Effector CD8-positive, alpha-beta T cell (primary cell): ENCODE measurements around the gene FARP1.

Experiments used
- DNase-seq: peaks from one replicate; lab custom pipeline; 2025; lab: John Stamatoyannopoulos, UW
- total RNA-seq, 4 experiments: gene quantifications; one replicate each; lab custom pipeline; 2026; lab: John Stamatoyannopoulos, UW

The FARP1 gene, protein sequence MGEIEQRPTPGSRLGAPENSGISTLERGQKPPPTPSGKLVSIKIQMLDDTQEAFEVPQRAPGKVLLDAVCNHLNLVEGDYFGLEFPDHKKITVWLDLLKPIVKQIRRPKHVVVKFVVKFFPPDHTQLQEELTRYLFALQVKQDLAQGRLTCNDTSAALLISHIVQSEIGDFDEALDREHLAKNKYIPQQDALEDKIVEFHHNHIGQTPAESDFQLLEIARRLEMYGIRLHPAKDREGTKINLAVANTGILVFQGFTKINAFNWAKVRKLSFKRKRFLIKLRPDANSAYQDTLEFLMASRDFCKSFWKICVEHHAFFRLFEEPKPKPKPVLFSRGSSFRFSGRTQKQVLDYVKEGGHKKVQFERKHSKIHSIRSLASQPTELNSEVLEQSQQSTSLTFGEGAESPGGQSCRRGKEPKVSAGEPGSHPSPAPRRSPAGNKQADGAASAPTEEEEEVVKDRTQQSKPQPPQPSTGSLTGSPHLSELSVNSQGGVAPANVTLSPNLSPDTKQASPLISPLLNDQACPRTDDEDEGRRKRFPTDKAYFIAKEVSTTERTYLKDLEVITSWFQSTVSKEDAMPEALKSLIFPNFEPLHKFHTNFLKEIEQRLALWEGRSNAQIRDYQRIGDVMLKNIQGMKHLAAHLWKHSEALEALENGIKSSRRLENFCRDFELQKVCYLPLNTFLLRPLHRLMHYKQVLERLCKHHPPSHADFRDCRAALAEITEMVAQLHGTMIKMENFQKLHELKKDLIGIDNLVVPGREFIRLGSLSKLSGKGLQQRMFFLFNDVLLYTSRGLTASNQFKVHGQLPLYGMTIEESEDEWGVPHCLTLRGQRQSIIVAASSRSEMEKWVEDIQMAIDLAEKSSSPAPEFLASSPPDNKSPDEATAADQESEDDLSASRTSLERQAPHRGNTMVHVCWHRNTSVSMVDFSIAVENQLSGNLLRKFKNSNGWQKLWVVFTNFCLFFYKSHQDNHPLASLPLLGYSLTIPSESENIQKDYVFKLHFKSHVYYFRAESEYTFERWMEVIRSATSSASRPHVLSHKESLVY
- 0 to 1.6 (median 0.93) reads per million in 4 experiments for total RNA-seq

DNA sequence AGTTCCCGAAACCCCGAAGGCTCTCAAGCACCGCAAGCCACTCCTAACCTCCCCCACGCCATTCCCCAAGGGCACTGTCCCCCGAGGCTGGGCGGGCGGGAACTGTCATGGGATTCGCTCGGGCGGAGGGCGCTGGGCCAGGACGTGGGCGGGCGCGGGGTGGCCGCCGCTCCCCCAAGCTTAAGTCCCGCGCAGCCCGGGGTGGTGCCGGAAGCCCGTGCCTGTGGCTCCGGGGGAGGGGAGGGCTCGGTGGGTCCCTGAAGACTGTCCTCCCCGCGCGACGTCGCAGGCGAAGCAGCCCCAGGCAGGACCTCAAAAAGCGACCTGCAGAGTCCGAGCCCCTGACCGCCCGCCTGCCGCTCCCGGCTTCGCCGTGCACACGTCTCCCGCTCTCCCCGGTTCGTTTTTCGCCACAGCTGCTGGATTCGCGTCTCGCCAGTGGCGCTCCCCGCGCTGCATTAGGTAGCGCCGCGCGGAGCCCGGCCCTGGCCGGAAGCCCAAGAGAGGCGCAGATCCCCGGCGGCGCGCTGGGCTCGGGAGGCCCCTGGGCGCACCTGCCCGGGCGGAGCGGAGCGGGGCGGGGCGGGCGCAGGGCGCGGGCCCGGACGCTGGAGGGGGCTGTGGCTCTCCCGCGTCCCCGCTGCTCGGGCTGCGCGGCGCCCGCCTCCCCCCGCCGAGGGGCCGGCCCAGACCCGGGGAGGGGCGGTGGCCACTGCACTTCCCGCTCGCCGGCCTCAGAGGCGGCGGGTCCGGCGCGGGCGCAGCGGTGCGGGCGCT is at the start of gene FARP1:
Gene FARP1 (plus strand): TSS at position 715 of the 777 bp plus-strand sequence. CDS start 70,149 bp downstream, outside the sequence.
- DNase-seq = no peak

DNA sequence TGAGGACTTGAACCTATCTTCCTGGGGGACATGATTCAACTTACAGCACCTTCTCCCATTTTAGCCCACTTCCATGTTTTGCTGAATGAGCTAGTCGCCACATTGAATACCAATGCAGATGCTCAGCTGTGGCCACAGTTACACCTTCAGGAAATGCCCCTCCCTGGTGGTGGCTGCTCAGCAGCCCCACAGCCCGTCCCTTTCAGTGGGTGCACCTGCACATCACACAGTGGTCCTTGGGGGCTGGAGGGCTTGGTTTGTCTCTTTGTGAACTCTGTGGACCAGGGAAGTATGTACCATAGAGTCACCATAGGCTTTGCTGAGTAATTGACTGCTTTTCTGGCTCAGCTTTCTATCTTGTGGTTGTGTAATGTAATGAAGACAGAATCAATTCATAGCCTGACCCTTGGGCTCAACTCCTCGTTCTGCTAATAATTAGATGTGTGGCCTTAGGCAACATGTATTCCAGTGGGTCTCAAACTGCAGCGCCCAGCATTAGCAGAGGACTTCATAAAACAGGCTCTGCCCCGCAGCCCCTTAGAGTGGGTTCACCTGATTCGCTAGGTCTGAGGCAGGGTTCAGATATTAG is 48.1 kb upstream of the FARP1 start:
- DNase-seq = no peak

DNA sequence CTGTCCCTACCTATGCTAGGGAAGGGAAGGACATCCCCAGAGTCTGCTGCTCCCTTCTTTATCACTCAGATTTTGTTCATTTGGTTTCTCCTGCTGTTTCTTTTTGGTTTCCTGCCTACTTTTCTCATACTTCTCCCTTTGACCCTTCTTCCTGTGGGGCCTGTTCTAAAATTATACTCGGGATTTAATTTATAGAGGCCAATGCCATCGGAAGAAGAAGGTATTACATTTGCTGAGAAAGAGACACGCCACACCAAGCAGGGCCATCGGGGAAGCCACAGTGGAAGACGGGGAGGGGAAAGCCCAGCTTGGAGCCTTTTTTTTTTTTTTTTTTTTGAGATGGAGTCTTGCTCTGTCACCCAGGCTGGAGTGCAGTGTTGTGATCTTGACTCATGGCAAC is 46.8 kb upstream of the FARP1 start:
- no peak for DNase-seq

DNA sequence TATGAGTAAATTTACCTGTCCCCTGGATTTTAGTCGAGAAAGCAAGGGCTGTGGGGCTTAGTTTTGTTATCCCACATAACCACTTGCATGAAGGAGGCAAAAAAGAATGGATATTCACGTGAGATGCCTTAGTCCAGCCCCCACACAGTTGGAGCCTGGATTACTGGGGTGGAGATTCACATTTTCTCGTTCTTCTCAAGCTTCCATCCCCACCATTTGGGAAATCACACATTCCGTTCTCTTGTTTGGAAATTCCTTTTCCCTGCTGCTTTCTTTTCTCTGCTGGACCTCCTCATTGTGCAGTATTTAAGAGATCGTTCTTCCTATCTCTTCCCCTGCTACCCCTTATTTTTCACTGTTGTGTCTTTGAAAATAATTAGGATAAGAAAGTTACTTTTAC is 45.1 kb upstream of the FARP1 start:
- DNase-seq = no peak

DNA sequence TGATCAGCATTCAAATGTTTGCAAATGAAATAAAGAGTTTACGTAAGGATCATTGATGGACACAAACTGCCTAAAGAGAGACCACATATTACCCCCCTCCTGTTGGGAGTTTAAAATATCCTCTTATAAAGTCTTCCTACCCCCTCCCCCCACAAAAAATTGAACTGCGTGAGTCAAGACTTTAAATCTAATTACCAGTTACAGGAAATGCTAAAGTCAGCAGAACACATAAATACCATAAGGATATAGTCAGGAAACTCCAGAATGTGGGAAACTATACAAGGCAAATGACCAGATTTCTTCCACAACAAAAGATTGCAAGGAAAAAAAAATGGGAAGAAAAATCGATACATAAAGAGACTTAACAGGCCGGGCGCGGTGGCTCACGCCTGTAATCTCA is 44.4 kb upstream of the FARP1 start:
- no peak for DNase-seq

DNA sequence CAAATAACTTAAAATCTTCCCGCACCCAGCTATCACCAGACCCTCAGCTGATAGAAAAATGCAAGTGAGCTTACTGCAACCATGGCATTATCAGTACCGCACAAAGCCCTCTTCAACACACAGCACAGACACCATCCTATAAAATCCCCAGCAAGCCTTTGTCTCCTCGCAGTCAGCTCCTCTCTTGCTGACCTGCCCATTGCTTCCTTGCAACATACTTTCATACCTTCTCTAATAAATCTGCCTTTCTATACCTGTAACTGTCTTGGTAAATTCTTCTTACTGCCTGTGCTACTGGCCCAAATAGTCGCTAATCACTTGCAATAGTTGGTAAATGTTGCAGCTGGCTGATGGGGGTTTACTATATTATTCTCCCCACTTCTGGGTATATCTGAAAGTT is 43.3 kb upstream of the FARP1 start:
- no peak for DNase-seq

DNA sequence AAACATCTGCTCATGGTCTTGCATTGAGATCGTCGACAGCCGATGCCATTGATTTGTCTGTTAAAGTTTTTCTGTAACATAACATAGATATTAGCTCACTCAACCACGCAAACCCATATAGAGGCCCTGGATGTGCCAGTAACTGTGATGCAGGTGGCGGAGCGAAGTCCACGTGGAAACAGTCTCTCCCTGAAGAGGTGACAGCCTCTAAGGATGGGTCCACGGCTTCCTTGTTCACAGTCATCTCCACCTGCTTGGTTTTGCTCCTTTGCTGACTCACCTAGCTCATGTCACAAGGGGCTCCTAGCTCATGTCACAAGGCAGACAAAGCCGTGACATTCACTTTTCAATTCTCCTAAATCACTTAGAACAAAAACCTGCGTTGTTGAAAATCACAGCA is 42.4 kb upstream of the FARP1 start:
- no peak for DNase-seq

DNA sequence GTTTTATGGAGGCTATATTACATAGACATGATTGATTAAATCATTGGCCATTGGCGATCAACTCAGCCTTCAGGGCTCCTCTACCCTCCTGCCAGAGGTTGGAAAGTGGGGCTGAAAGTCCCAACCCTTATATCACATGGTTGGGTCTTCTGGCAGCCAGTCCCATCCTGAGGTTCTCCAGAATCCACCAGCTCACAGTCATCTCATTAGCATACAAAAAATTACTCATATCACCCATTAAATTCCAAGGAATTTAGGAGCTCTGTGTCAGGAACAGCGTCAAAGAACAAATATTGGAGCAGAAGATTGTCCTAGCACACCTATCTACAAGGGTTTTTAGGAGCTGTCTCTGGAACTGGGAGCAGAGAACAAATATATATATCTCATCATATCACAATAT is 39.4 kb upstream of the FARP1 start:
- no peak for DNase-seq

DNA sequence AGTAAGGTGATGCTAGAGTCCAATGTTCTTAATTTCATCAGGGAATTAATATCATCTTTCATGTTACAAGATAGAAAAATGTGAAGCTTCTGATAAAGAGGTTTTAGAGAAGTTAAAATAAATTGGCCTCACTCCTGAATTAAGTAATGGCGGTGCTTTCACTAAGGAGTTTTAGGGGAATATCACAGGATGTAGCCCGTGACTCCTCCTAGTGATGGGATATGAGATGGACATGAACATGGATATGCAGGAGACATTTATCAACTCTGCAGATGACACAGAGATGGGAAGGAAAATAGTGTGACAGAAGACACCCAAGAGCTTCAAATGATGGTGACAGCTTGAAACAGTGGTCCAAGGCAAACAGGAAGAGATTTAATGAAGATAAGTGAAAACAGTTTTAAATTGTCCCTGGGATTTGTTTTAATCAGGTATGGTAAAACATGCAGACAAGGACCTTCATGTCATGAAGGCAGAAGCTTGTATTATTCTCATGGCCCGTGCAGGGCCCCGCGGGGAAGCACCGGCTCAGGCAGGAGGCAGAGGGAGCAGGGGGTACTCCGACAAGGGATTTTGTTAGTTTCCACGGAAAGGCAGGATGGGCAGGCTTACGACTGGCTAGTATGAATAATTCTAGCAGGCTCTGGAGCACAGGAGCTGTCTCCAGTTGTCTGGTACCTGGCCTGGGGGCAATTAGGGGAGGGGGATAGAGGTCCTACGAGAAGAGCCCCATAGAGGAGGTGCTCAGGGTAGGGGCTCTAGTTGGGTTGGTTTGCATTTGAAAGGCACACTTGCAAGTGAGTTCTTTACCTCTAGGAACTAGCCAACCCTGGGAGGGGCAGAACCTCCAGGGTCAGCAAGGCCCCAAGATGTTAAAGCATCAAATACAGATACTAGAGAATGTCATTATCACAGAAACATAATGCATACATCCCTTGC is 38.7 kb upstream of the FARP1 start:
- DNase-seq = no peak

DNA sequence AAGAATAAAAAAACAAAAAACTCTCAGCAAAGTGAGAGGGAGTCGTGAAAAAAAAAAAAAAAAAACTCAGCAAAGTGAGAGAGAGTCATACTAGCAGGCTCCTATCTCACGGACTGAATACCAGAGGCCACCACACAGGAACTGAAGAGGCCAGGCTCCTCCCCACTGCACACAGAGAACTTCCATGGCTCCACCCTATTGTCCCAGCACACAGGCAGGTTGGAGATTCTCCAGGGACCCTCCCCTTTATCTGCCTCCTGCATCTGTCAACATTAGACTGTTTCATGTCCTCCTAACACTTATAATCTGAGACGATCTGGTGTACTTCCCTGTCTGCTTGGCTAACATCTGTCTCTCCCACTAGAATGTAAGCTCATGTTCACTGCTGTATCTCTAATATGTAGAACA is 37.0 kb upstream of the FARP1 start:
- DNase-seq = no peak

DNA sequence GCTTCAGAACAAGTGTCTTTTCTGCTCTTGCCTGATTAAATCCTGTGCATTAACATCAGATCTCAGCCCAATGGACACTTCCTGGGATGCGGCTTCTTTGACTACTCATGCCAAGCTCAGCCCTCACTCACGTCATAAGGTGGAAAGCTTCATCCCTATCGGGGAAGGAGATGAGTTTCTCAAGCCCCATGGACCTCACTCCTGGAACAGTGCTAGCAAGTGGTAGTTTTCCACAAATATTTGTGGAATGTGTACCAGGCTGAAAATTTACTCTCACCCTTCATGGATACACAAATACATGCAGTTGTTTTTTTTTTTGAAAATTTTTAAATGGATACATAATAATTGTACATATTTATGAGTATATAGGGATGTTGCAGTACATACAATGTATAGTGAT is 34.6 kb upstream of the FARP1 start:
- no peak for DNase-seq

DNA sequence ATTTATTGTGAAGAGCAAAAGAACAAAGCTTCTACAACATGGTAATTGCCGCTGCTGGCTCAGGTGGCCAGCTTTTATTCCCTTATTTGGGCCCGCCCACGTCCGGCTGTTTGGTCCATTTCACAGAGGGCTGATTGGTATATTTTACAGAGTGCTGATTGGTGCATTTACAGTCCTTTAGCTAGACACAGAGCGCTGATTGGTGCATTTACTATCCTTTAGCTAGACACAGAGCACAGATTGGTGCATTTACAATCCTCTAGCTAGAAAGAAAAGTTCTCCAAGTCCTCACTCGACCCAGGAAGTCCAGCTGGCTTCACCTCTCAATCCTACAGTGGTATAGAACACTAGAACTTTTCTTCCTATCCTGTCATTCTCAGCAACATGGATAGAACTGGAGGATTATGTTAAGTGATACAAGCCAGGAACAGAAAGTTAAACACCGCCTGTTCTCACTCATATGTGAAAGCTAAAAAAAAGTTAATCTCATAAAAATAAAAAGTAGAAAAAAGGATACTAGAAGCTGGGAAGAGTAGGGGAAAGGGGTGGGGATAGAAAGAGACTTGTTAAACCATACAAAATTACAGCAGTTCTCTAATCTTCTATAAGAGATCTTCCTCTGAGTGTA is 33.6 kb upstream of the FARP1 start:
- DNase-seq = no peak

DNA sequence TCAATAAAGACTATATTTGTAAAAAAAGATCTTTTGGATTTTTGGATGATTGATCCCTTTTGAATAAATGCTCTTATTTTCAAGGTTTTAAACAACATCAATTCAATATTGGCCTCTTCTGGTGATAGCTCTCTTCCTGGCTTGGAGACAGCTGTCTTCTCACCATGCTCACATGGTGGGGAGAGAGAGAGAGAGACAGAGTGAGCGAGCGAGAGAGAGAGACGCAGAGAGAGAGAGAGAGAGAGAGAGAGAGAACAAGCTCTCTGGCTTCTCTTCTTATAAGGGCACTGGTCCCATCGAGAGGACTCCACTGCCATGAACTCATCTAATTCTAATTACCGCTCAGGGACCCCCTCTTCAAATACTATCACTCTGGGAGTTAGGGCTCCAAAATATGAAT is 32.1 kb upstream of the FARP1 start:
- DNase-seq = no peak

DNA sequence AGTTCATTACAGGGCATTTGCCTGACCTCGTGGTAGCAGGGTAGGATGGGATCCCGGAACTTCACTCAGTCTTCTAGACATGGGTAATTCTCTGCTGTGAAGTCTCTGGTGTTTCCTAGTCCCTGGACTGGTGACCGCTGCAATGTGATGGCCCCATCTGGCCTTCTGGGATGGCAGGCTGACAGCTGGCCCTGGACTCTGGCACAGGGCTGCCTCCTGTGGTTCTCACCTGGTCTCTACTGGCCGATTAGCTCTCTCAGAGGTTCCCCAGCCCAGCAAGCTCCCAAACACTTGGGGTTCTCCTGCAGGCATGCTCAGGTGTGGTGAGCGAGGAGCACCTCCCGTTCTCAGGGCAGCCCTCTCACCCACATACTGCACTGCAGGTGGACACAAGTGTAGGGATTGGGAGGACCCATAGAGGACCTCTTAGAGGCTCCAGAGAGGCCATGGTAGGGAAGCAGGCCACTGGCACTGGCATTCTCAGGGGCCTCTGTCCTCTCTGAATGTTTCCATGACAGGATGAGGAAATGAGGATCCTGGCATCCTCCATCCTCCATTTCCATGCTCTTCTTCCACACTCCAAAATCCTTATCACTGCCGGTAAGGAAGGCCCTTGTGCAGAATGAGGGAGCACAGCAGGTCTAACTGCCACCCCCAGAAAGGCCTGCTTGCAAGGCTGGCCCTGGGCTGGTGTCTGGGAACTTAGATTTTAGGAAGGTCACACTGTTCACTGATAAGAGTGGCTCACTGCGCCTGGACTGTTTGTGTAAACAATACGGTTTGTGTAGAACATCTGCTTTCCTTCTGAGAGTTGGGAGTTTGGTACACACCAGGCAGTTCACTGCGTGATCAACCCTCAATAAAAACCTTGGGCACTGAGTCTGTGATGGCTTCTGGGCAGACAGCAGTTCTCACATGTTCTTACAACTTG is 31.5 kb upstream of the FARP1 start:
- no peak for DNase-seq

DNA sequence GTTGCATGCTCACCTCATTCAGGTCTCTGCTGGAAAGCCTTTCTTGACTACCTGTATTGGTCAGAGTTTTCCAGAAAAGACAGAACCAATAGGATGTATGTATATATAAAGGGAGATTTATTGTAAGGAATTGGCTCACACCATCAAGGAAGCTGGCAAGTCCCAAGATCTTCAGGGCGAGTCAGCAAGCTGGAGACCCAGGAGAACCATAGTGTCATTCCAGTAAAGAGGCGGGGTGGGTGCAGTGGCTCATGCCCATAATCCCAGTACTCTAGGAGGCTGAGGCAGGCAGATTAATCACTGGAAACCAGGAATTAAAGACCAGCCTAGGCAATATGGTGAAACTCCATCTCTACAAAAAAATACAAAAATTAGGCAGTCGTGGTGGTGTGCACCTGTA is 30.4 kb upstream of the FARP1 start:
- DNase-seq = no peak

DNA sequence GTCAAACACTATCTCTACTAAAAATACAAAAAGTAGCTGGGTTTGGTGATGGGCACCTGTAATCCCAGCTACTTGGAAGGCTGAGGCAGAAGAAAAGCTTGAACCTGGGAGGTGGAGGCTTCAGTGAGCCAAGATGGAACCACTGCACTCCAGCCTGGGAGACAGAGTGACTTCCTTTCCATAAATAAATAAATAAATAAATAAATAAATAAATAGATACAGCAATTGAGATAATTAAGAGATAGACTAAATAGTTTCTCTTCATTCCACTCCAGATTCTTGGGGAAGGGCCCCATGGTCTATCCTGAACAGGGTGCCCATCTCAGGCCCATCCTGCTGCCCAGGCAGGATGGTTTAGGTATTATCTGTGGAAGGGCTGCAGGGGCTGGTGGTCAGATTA is 24.0 kb upstream of the FARP1 start:
- DNase-seq = no peak

DNA sequence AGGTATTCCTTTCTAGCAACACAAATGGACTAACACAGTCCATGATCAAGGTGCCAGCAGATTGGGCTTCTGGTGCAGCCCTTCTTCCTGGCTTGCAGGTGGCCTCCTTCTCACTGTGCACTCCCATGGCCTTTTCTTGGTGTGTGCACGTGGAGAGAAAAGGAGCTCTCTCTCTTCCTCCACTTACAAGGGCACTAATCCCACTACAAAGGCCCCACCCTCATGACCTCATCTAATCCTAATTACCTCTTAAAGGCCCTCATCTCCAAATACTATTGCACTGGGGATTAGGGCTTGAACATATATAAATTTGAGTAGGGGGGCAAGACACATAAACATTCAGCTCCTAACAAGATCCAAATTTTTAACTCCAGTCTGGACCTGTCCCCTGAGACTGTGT is 19.7 kb upstream of the FARP1 start:
- DNase-seq = no peak

DNA sequence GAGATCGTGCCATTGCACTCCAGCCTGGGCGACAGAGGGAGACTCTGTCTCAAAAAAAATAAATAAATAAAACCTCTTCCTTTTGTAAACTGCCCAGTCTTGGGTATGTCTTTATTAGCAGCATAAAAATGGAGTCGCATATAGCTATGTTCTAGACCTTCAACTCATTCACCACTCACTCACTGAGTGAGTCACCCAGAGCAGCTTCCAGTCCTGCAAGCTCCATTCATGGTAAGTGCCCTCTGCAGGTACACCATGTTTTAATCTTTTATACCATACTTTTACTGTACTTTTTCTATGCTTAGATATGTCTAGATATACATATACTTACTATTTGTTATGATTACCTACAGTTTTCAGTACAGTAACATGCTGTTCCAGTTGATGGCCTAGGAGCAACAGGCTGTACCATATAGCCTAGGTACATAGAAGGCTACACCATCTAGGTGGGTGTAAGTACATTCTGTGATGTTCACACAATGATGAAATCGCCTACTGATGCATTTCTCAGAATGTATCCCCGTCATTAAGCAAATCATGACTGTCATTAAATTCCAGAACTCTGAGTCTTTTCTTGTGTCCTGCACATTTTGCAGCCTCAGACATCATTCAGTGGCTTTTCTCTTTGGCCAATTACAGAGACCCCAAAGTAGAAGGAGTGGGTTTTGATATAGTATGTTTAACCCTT is 13.7 kb upstream of the FARP1 start:
- DNase-seq = no peak
